Stimulated activated CD8-positive, alpha-beta memory T cell treated with anti-CD3 and anti-CD28 coated beads, Interleukin-15, amount 100 ng/mL, for 1 hour (primary cell): ENCODE data around the gene AQP6.

ENCODE experiments used
- DNase-seq: peaks from one replicate; pipeline ENCODE4 v3.0.0-alpha.2; 2020; ENCODE audit warnings: low read depth

Gene AQP6

GRCh38 chr12:49972641-49973360 is at the start of gene AQP6:
Gene AQP6, plus strand, starts transcription at chr12:49972947. Its CDS starts 227 bp downstream, at chr12:49973174.
- DNase-seq, result no peak

GRCh38 chr12:49923035-49923644 is 49.6 kb upstream of the AQP6 start:
- DNase-seq, result no peak

- DNase-seq, result no peak
Measured at GRCh38 chr12:49923880-49924556, 48.7 kb upstream of the AQP6 start.

GRCh38 chr12:49924628-49925246 is 48.0 kb upstream of the AQP6 start:
- DNase-seq, result no peak

- DNase-seq, result no peak
Measured at GRCh38 chr12:49925433-49926204, 47.1 kb upstream of the AQP6 start.

GRCh38 chr12:49928471-49928870 is 44.3 kb upstream of the AQP6 start:
- DNase-seq, result no peak

- no peak for DNase-seq
Measured at GRCh38 chr12:49929581-49929980, 43.2 kb upstream of the AQP6 start.

- no peak for DNase-seq
Measured at GRCh38 chr12:49930515-49931288, 42.0 kb upstream of the AQP6 start.

GRCh38 chr12:49932023-49932422 is 40.7 kb upstream of the AQP6 start:
- no peak for DNase-seq

GRCh38 chr12:49932533-49933130 is 40.1 kb upstream of the AQP6 start:
- no peak for DNase-seq

GRCh38 chr12:49933796-49934195 is 39.0 kb upstream of the AQP6 start:
- DNase-seq, result no peak

GRCh38 chr12:49934505-49934904 is 38.2 kb upstream of the AQP6 start:
- no peak for DNase-seq

- no peak for DNase-seq
Measured at GRCh38 chr12:49936925-49937324, 35.8 kb upstream of the AQP6 start.

- no peak for DNase-seq
Measured at GRCh38 chr12:49937639-49938300, 35.0 kb upstream of the AQP6 start.

GRCh38 chr12:49939307-49939706 is 33.4 kb upstream of the AQP6 start:
- no peak for DNase-seq

GRCh38 chr12:49939707-49940106 is 33.0 kb upstream of the AQP6 start:
- no peak for DNase-seq

GRCh38 chr12:49941556-49942511 is 30.9 kb upstream of the AQP6 start:
- no peak for DNase-seq

GRCh38 chr12:49942512-49942893 is 30.2 kb upstream of the AQP6 start:
- DNase-seq, result no peak
